ENCODE results near the gene ACOX3.

Gene ACOX3

DNA sequence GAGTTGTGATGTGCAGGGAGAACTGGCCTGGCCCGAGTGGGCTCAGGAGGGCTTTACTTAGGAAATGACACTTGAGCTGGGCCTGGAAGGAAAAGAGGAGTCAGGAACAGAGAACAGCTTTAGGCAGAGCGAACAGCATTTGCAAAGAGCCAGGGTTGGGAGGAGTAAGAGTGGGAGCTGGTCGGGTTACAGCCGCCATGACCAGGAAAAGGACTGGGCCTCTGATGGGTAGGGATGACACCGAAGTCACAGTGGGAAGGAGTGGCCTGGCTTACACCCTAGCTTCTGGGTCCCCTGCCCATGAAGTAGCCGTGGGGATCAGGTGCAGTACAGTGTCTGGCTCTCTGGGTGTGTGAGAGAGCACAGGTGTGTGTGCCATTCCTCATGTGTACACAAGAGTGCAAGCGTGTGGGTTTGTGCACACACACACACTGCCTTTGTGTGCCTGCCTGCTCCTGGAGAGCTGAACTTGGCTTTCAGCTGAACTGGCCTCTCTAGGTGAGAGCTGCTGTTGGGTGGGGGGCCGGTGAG, 31.7 kb upstream of the ACOX3 start:
- Mint-ChIP-seq H3K27ac (no peak overlapping the region), H3K36me3 (ENCODE audit: low read depth) (peaks cover 21% of the 10 kb centered on the region)

DNA sequence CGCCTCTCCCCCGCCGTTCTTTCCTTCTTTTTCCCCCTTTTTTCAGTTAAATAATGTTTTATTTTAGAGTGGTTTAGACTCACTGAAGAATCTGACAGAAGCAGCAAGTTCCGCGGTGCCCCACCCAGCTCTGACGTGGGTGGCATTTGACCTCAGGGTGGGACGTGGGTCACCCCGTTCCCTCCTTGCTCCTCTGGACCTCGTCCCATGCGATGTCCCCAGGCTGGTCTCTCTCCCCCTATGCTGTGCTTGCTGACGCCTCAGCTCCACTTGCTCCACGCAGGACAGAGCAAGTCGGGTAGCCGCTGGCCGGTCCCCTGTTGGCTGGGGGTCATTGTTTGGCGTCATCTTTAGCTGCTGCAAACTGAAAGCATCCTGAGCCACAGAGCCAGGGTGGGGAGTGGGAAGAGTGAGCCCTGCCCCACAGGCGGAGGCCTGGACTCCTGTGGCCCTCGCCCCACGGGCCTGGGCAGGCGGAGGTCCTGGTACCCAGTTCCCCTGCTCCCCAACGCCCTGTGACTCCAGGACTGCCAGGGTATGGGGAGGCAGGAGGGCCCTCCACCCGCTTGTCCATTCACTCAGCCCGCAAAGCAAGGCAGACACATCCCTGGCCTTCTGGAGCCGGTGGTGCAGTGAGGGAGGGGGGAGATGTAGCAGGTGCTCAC, 30.8 kb upstream of the ACOX3 start:
- H3K4me1 Mint-ChIP-seq, result no peaks in the 10 kb centered on the region
- no peak overlapping the region for H3K27ac Mint-ChIP-seq
- no peaks in the 10 kb centered on the region for H3K27me3 Mint-ChIP-seq
- H3K4me3 Mint-ChIP-seq, result no peak overlapping the region
- ATAC-seq (no peak), DNase-seq (no peak)
- H3K36me3 Mint-ChIP-seq (ENCODE audit: low read depth), result peaks cover 18% of the 10 kb centered on the region
- no peaks in the 10 kb centered on the region for H3K9me3 Mint-ChIP-seq

More for the DNA sequence above, 31.7 kb upstream of the ACOX3 start:
- DNase-seq (no peak), ATAC-seq (no peak)
- Mint-ChIP-seq H3K4me1 (no peaks in the 10 kb centered on the region), H3K27me3 (no peaks in the 10 kb centered on the region), H3K4me3 (no peak overlapping the region), H3K9me3 (no peaks in the 10 kb centered on the region)

DNA sequence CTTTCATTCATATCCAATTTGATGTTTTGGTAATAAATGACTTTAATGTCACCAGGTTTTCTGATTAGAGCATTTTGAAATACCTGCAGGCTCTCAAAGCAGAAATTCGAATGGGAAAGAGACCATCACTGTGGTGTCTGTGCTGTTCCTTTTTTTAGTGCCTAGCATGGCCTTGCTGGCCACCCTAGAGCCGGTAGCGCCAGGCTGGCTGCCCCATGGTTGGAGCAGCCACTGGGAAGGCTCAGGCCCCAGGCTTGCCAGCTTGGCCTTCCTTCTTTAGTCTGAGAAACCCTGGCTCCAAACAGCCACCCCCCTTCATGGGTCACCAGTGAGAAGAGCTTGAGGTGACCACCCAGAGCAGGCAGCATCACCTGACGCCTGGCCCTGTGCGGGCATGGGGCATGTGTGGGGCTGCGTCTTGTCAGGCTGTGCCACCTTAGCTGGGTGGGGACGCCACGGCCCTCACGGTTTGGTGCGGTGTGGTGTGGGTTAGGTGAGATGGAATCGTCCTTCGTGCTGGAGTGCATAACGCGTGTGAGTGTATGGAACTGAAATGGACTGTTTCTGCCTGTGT, 30.0 kb upstream of the ACOX3 start:
- Mint-ChIP-seq H3K4me1 (no peaks in the 10 kb centered on the region), H3K9me3 (no peaks in the 10 kb centered on the region), H3K36me3 (ENCODE audit: low read depth) (peaks cover 16% of the 10 kb centered on the region), H3K27me3 (no peaks in the 10 kb centered on the region), H3K27ac (no peak overlapping the region), H3K4me3 (no peak overlapping the region)
- DNase-seq (no peak), ATAC-seq (no peak)

DNA sequence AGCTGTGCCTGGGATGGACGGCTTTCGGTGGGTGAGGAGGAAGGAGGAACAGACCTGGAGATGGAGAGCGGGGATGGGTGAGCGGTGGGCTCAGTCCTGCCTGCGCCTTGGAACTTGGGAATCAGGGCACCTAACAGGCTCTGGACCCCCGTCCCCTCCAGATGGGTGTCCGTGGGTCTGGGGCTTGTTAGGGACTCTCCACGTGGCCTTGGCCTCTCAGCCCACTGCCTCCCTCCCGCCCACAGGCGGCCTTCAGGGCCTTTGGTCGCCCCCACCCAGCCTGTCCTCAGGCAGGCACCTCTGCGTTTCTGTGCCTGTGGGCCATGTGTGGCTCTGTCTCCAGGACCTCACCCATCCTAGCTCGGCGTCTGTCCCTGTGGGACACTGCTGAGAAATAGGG, 29.0 kb upstream of the ACOX3 start:
- Mint-ChIP-seq H3K9me3 (no peaks in the 10 kb centered on the region), H3K27ac (no peak overlapping the region), H3K4me3 (no peak overlapping the region), H3K4me1 (no peaks in the 10 kb centered on the region), H3K27me3 (no peaks in the 10 kb centered on the region), H3K36me3 (ENCODE audit: low read depth) (peaks cover 22% of the 10 kb centered on the region)
- DNase-seq, result no peak
- ATAC-seq, result no peak

DNA sequence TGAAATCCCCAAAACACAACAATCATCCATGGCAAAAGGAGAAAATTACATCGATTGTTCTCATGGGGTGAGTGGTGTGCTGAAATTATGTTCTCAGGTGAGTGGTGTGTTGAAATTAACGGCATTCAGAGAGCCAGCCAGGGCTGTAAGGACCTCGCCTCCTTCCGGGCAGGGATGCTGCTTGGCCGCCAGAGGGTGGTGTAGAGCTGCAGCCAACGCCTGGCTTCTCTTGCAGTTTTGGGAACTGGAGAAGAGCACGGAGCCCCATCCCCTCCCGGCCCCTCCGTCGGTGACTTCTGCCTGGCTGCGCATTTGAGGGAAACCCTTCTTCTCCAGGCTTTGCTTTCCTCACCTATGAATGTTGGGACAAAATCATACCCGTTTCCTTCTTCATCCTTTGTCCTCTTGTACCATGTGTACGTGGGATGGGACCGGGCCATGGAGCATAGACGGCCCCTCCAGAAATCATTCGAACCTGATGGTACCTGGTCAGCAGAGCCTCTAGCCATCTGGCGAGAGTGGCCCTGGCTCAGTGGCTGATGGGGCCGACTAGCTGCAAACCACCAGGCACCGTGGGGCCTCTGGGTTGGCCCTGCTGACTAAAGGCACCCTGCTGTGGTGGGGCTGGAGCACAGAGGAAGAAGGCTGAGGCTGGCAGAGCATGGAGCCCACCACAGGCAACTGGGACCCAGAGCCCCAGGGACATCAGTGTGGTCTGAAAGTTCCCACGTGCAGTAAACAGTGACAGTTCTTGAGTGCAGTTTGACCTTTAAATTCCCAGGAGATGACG, 28.4 kb upstream of the ACOX3 start:
- ATAC-seq (peak; percentile 61), DNase-seq (peak; percentile 59)
- Mint-ChIP-seq H3K4me3 (no peak overlapping the region), H3K27ac (no peak overlapping the region), H3K4me1 (no peaks in the 10 kb centered on the region), H3K36me3 (ENCODE audit: low read depth) (peaks cover 22% of the 10 kb centered on the region), H3K27me3 (no peaks in the 10 kb centered on the region), H3K9me3 (no peaks in the 10 kb centered on the region)

DNA sequence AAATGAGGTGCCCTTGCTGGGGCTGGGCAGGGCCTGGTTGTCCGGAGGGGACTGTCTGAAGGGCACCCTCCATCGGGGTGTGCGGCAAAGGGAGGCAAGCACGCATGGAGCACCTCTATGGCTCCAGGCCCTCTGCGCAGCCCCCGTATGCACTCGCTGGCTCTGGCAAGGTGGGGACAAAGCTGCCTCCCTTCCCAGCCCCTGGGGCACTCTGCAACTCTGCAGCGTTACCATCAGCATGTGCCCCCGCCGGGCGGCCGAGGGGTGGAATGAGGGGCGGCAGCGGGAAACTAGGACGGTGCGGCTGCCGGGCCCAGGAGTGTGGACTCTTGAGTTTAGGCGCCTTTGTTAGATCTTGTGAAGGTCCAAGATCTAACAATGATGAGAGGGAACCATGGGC, 26.5 kb upstream of the ACOX3 start:
- no peak overlapping the region for H3K4me3 Mint-ChIP-seq
- DNase-seq (no peak), ATAC-seq (no peak)
- no peak overlapping the region for H3K27ac Mint-ChIP-seq
- H3K4me1 Mint-ChIP-seq, result no peaks in the 10 kb centered on the region
- H3K36me3 Mint-ChIP-seq (ENCODE audit: low read depth), result peaks cover 26% of the 10 kb centered on the region
- H3K27me3 Mint-ChIP-seq, result no peaks in the 10 kb centered on the region
- H3K9me3 Mint-ChIP-seq, result no peaks in the 10 kb centered on the region

DNA sequence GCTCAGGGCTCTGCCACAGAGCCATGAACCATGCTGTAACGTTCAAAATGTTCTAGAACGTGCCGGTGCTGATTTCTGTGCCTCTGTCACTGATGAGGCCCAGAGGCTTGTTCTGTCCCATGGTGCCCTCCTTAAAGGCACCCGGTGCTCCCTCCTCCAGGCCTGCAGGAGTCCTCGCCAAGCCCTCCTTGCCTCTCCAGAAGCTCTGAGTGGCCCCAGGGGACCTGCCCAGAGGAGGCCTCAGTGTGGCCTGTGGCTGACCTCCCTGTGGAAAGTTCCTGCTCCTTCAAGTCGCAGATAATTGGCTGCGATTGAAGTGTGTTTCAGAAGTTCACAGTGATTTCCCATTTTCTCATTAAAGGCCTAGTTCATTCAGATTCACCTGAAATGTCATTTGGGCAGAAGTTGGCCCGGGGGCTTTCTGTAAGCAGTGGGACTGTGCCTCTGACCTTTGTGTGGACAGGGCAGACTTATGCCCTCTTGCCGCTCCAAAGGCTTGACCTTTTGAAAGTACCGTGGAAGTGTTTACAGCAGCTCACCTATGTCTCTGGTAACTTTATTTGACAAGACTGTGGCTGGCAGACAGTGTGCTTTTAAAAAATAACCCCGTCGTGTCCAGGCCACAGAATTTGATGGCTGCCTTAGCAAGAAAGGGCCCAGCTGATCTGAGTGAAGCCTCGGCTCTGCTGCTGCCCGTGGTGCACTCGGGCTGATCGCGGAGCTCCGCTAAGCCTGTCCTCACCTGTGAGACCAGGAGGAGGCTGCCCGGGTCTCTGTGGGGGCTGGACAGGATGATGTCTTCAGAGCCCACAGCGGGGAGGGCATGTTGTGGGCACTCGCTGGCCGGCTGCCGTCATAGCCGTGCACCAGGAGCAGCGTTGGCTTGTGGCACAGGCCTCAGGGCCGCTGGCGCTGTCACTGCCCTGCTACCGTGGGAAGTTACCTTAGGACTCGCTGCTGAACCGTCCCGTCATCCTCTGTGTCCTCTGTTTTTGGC, 25.4 kb upstream of the ACOX3 start:
- Mint-ChIP-seq H3K4me3 (no peak overlapping the region), H3K27ac (no peak overlapping the region), H3K9me3 (no peaks in the 10 kb centered on the region), H3K27me3 (no peaks in the 10 kb centered on the region), H3K36me3 (ENCODE audit: low read depth) (peaks cover 26% of the 10 kb centered on the region), H3K4me1 (no peaks in the 10 kb centered on the region)
- no peak for DNase-seq
- ATAC-seq, result no peak

DNA sequence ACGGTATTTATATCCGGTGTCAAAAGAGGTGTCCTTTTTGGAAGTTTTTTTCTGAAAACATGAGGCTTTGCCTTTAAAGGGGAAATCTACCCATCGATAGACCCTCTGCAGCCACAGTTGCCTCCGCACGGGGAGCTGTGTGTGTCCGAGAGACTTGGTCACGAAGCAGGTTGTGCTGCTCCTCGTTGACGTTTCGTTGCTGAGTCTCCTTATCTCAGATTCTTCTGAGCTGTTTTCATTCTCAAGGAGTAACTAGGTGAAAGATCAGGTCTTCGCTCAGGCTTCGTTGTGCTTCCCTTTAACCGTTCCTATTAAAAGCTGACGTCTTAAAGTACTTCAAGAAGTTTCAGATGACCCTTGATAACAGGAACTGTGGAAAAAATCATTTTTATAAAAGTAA, 23.9 kb upstream of the ACOX3 start:
- no peak overlapping the region for H3K4me3 Mint-ChIP-seq
- DNase-seq, result no peak
- no peaks in the 10 kb centered on the region for H3K9me3 Mint-ChIP-seq
- no peak overlapping the region for H3K27ac Mint-ChIP-seq
- H3K36me3 Mint-ChIP-seq (ENCODE audit: low read depth), result peaks cover 27% of the 10 kb centered on the region
- H3K4me1 Mint-ChIP-seq, result no peaks in the 10 kb centered on the region
- H3K27me3 Mint-ChIP-seq, result no peaks in the 10 kb centered on the region
- no peak for ATAC-seq

DNA sequence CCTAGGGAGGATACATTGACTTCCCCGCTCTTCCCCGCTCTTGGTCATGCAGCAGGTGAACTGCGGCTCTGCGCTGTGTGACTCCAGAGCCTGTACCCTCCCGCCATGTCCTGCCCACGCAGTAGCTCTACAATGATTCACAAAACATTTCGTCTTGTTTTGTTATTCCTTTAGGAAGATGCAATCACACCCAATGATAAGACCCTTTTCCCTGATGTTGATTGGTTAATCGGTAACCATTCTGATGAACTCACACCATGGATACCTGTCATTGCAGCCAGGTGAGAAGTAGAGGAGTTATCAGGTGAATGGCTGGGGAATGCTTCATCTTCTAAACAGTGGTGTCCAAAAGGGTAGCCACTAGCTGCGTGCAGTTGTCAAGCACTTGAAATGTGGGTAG, 23.3 kb upstream of the ACOX3 start:
- Mint-ChIP-seq H3K36me3 (ENCODE audit: low read depth) (peaks cover 24% of the 10 kb centered on the region), H3K9me3 (no peaks in the 10 kb centered on the region), H3K4me1 (no peaks in the 10 kb centered on the region), H3K27me3 (no peaks in the 10 kb centered on the region), H3K27ac (no peak overlapping the region), H3K4me3 (no peak overlapping the region)
- ATAC-seq, result no peak
- DNase-seq, result no peak

DNA sequence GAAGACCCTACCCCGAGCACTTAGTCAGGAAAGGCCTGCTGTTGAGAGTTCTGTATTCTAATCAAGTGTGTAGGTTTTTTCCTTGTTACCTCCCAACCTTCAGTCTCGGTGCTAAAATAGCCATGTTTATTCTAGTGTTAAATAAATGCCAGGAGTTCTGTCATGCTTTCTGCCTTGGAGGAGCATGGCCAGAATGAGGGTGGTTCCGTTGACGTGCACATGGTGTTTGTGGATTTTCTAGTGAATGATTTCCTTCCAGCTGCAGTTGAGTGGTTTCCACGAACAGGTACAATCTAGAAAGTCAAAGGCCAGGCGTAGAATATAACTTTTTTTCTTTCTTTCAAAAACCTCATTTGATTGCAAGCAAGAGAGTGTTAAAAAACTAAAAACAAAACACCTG, 21.1 kb upstream of the ACOX3 start:
- Mint-ChIP-seq H3K9me3 (no peaks in the 10 kb centered on the region), H3K36me3 (ENCODE audit: low read depth) (peaks cover 23% of the 10 kb centered on the region), H3K27ac (no peak overlapping the region), H3K4me1 (no peaks in the 10 kb centered on the region), H3K4me3 (no peak overlapping the region), H3K27me3 (no peaks in the 10 kb centered on the region)
- ATAC-seq (no peak), DNase-seq (no peak)

DNA sequence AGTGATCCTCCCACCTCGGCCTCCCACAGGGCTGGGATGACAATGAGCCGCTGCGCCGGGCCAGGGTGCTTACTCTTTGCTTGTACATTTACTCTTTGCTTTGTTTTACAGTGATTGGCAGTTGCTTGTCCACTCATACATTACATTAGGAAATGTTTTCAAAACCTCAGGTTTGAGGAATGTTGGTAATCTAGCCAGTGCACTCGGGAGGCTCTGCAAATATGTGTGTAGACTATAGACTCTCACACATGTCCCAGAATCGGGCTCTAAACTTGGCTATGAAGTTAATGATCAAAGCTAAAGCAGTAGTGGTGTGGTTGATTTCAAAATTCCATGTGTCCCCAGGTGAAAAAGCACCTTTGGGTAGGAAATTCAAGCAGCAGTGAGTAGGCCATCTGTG, 20.6 kb upstream of the ACOX3 start:
- no peaks in the 10 kb centered on the region for H3K4me1 Mint-ChIP-seq
- H3K4me3 Mint-ChIP-seq, result no peak overlapping the region
- H3K27ac Mint-ChIP-seq, result no peak overlapping the region
- H3K9me3 Mint-ChIP-seq, result no peaks in the 10 kb centered on the region
- H3K36me3 Mint-ChIP-seq (ENCODE audit: low read depth), result peaks cover 26% of the 10 kb centered on the region
- no peaks in the 10 kb centered on the region for H3K27me3 Mint-ChIP-seq
- DNase-seq (no peak), ATAC-seq (no peak)

DNA sequence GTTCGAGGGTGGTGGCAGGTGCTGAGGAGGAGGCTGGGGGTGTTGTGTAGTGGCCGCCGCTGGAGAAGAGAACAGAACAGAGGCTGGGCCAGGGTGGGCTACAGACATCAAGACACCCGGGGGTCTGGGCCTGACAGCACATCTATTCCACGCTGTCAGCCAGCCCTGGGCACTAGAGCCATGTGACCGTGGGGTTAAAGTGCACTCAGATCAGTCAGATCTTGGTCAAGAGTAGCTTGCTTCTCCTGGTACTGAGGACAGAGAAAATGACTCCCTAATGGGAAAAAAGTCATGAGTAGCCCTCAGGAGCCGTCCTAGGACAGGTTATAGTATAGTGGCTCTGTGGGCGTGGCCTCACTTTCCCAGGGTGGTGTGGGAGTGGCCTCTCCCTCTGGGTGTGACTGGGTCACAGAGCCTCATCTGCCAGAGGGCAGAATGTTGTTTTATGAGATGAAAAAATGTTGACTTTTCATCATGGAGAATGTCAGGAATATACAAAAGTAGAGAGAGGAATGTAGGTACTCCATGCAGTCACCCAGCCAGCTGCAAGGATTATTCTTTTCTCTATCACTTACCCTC, 19.4 kb upstream of the ACOX3 start:
- Mint-ChIP-seq H3K27ac (no peak overlapping the region), H3K36me3 (ENCODE audit: low read depth) (peaks cover 18% of the 10 kb centered on the region)
- no peak for ATAC-seq

DNA sequence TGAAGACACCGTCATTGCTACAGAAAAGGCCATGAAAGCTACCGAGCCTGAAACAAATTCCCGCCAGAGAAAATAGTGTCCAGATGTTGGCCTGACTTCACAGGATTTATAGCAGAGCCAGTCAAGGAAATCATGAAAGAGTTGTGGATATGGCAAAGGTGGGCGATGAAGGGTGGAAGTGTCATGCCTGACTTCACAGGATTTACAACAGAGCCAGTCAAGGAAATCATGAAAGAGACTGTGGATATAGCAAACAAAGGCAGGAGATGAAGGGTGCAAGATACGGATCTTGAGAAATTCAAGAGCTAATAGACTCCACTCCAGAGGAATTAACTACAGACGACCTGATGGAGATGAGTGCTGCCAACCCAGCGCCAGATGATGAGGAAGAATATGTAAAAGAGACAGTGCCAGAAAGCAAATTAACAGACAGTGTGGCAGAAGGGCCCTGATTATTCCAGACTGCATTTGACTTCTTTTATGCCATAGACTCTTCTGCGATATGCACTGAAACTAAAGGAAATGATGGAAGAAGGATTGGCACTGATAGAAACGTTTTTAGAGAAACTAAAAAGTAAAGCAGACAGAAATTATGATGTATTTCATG, 17.2 kb upstream of the ACOX3 start:
- no peaks in the 10 kb centered on the region for H3K4me1 Mint-ChIP-seq
- H3K27me3 Mint-ChIP-seq, result no peaks in the 10 kb centered on the region
- no peak for DNase-seq
- H3K9me3 Mint-ChIP-seq, result no peaks in the 10 kb centered on the region
- no peak overlapping the region for H3K27ac Mint-ChIP-seq
- H3K36me3 Mint-ChIP-seq (ENCODE audit: low read depth), result peaks cover 29% of the 10 kb centered on the region
- ATAC-seq, result no peak
- H3K4me3 Mint-ChIP-seq, result no peak overlapping the region

More for the DNA sequence above, 19.4 kb upstream of the ACOX3 start:
- Mint-ChIP-seq H3K27me3 (no peaks in the 10 kb centered on the region), H3K4me1 (no peaks in the 10 kb centered on the region), H3K4me3 (no peak overlapping the region), H3K9me3 (no peaks in the 10 kb centered on the region)
- no peak for DNase-seq
